HL-60/S4 treated with retinoic acid at 250 ng/mL for 4 days and 3 days (cell line): ENCODE measurements around the gene NTRK2.

Experiments used
- in situ Hi-C: fragments of 300-500 bp; cut with MboI; formaldehyde crosslinking; loops from 2 replicates; pipeline ENCODE4 v1.7.0; 2022; ENCODE audit warnings: low sequenced_read_pairs

The NTRK2 gene

GRCh38 chr9:85001925-85002324 lies 332.4 kb downstream of the NTRK2 start:
- in situ Hi-C loops: no loop called here

- in situ Hi-C loops: no loop called here
Measured at GRCh38 chr9:85004818-85005413, 335.4 kb downstream of the NTRK2 start.

- in situ Hi-C loops: no loop called here
Measured at GRCh38 chr9:85007748-85008147, 338.2 kb downstream of the NTRK2 start.

GRCh38 chr9:85008215-85008614 lies 338.7 kb downstream of the NTRK2 start:
- in situ Hi-C loops: no loop called here

- in situ Hi-C loops: no loop called here
Measured at GRCh38 chr9:85009251-85009650, 339.7 kb downstream of the NTRK2 start.

GRCh38 chr9:85013703-85014102 lies 344.2 kb downstream of the NTRK2 start:
- in situ Hi-C loops: no loop called here

- in situ Hi-C loops: no loop called here
Measured at GRCh38 chr9:85014292-85014691, 344.8 kb downstream of the NTRK2 start.

- in situ Hi-C loops: no loop called here
Measured at GRCh38 chr9:85016384-85017006, 347.0 kb downstream of the NTRK2 start.

- in situ Hi-C loops: no loop called here
Measured at GRCh38 chr9:85020791-85021190, 351.3 kb downstream of the NTRK2 start.

GRCh38 chr9:85021686-85022085 lies 352.2 kb downstream of the NTRK2 start:
- in situ Hi-C loops: no loop called here

GRCh38 chr9:85024374-85024773 lies 354.8 kb downstream of the NTRK2 start:
- in situ Hi-C loops: no loop called here

- in situ Hi-C loops: no loop called here
Measured at GRCh38 chr9:85025638-85026037, 356.1 kb downstream of the NTRK2 start.

GRCh38 chr9:85027870-85028269 lies 358.3 kb downstream of the NTRK2 start:
- in situ Hi-C loops: no loop called here

GRCh38 chr9:85030316-85030715 lies 360.8 kb downstream of the NTRK2 start:
- in situ Hi-C loops: no loop called here

GRCh38 chr9:85036496-85036895 lies 367.0 kb downstream of the NTRK2 start:
- in situ Hi-C loops: no loop called here

GRCh38 chr9:85038061-85038460 lies 368.5 kb downstream of the NTRK2 start:
- in situ Hi-C loops: no loop called here

GRCh38 chr9:85038824-85039608 lies 369.5 kb downstream of the NTRK2 start:
- in situ Hi-C loops: no loop called here

GRCh38 chr9:85040146-85040545 lies 370.6 kb downstream of the NTRK2 start:
- in situ Hi-C loops: no loop called here

- in situ Hi-C loops: no loop called here
Measured at GRCh38 chr9:85040821-85041465, 371.4 kb downstream of the NTRK2 start.

GRCh38 chr9:85041466-85042137 lies 372.1 kb downstream of the NTRK2 start:
- in situ Hi-C loops: no loop called here

GRCh38 chr9:85042981-85043647 lies 373.6 kb downstream of the NTRK2 start:
- in situ Hi-C loops: no loop called here
